ENCODE measurements around the gene GBX1. TPM values are rescaled to one million over a fixed set of nuclear protein-coding genes. Genes with fewer than 3 reads are reported as not detected.

GBX1 gene
- total RNA-seq, 1 experiment from 2014 or later = not detected

GRCh38 chr7:151168003-151168786 is 701 bp upstream of the GBX1 start:
- H3K27me3 Mint-ChIP-seq (ENCODE audit: insufficient read depth, unreplicated experiment) = peaks cover 35% of the 10 kb centered on the region
- peak overlapping the region; percentile 38 for H3K4me3 Mint-ChIP-seq (ENCODE audit: unreplicated experiment)
- no peak overlapping the region for H3K27ac Mint-ChIP-seq (ENCODE audit: low read depth, unreplicated experiment)
- intact Hi-C loops (cut with micrococcal nuclease) = no loop called here
- ChIA-PET POLR2A (no interaction called here), CTCF (interaction anchor here (0.6 kb wide), 3 partner anchors 20 to 146 kb away, joined by 3 to 4 read pairs (median 3); no protein-coding TSS in a partner anchor)
- H3K36me3 Mint-ChIP-seq (ENCODE audit: insufficient read depth, unreplicated experiment) = no peaks in the 10 kb centered on the region
- H3K4me1 Mint-ChIP-seq (ENCODE audit: insufficient read depth, unreplicated experiment) = no peaks in the 10 kb centered on the region
- H3K9me3 Mint-ChIP-seq (ENCODE audit: unreplicated experiment) = no peaks in the 10 kb centered on the region
- no TSS peak for BruUV-seq (replicated peaks)
- no peak for TF ChIP-seq CTCF (IDR thresholded peaks at IDR 0.05; ENCODE audit: unreplicated experiment)
- no peak for DNase-seq (ENCODE audit: unreplicated experiment)

GRCh38 chr7:151166629-151167196 is 781 bp downstream of the GBX1 start:
- ChIA-PET CTCF (interaction anchor here (0.6 to 1.2 kb wide), 2 partner anchors 43 to 138 kb away, joined by 3 read pairs; no protein-coding TSS in a partner anchor), POLR2A (no interaction called here)
- H3K36me3 Mint-ChIP-seq (ENCODE audit: insufficient read depth, unreplicated experiment) = no peaks in the 10 kb centered on the region
- H3K4me1 Mint-ChIP-seq (ENCODE audit: insufficient read depth, unreplicated experiment) = no peaks in the 10 kb centered on the region
- intact Hi-C loops (cut with micrococcal nuclease) = no loop called here
- no peak overlapping the region for H3K4me3 Mint-ChIP-seq (ENCODE audit: unreplicated experiment)
- H3K9me3 Mint-ChIP-seq (ENCODE audit: unreplicated experiment) = no peaks in the 10 kb centered on the region
- TF ChIP-seq CTCF (IDR thresholded peaks at IDR 0.05; ENCODE audit: unreplicated experiment) = no peak
- H3K27ac Mint-ChIP-seq (ENCODE audit: low read depth, unreplicated experiment) = no peak overlapping the region
- peaks cover 24% of the 10 kb centered on the region for H3K27me3 Mint-ChIP-seq (ENCODE audit: insufficient read depth, unreplicated experiment)
- BruUV-seq (replicated peaks) = no TSS peak
- DNase-seq (ENCODE audit: unreplicated experiment) = no peak

GRCh38 chr7:151161757-151162156 is 5.7 kb downstream of the GBX1 start:
- Mint-ChIP-seq H3K4me3 (ENCODE audit: unreplicated experiment) (no peak overlapping the region), H3K27ac (ENCODE audit: low read depth, unreplicated experiment) (no peak overlapping the region), H3K9me3 (ENCODE audit: unreplicated experiment) (no peaks in the 10 kb centered on the region), H3K27me3 (ENCODE audit: insufficient read depth, unreplicated experiment) (no peaks in the 10 kb centered on the region), H3K4me1 (ENCODE audit: insufficient read depth, unreplicated experiment) (no peaks in the 10 kb centered on the region), H3K36me3 (ENCODE audit: insufficient read depth, unreplicated experiment) (no peaks in the 10 kb centered on the region)
- intact Hi-C loops (cut with micrococcal nuclease) = no loop called here
- CTCF ChIA-PET = interaction anchor here (0.6 to 1.4 kb wide), 5 partner anchors 8 to 51 kb away, joined by 3 to 9 read pairs (median 4); no protein-coding TSS in a partner anchor
- BruUV-seq (replicated peaks) = no TSS peak
- TF ChIP-seq CTCF (IDR thresholded peaks at IDR 0.05; ENCODE audit: unreplicated experiment) = no peak
- no peak for DNase-seq (ENCODE audit: unreplicated experiment)
- POLR2A ChIA-PET = no interaction called here

GRCh38 chr7:151157645-151158329 is 9.7 kb downstream of the GBX1 start:
- DNase-seq (ENCODE audit: unreplicated experiment) = peak; percentile 28
- H3K9me3 Mint-ChIP-seq (ENCODE audit: unreplicated experiment) = no peaks in the 10 kb centered on the region
- H3K4me1 Mint-ChIP-seq (ENCODE audit: insufficient read depth, unreplicated experiment) = no peaks in the 10 kb centered on the region
- intact Hi-C loops (cut with micrococcal nuclease) = no loop called here
- H3K27me3 Mint-ChIP-seq (ENCODE audit: insufficient read depth, unreplicated experiment) = peaks cover 12% of the 10 kb centered on the region
- TF ChIP-seq CTCF (IDR thresholded peaks at IDR 0.05; ENCODE audit: unreplicated experiment) = no peak
- no peak overlapping the region for H3K4me3 Mint-ChIP-seq (ENCODE audit: unreplicated experiment)
- ChIA-PET CTCF (interaction anchor here (0.6 to 1.1 kb wide), 8 partner anchors 10 to 79 kb away, joined by 3 to 7 read pairs (median 3); no protein-coding TSS in a partner anchor), POLR2A (interaction anchor here (0.8 to 1.6 kb wide), 4 partner anchors 11 to 75 kb away, joined by 3 to 5 read pairs (median 4); partner anchors contain the start of genes ABCF2 and CHPF2)
- no TSS peak for BruUV-seq (replicated peaks)
- no peaks in the 10 kb centered on the region for H3K36me3 Mint-ChIP-seq (ENCODE audit: insufficient read depth, unreplicated experiment)
- no peak overlapping the region for H3K27ac Mint-ChIP-seq (ENCODE audit: low read depth, unreplicated experiment)
